ENCODE measurements around the gene AURKA.

- TF ChIP-seq FOSL1 (IDR thresholded peaks at IDR 0.05; ENCODE audit: insufficient read depth, low read depth, low read length) (no peak), MAFK (IDR thresholded peaks at IDR 0.05; ENCODE audit: low read depth, low read length) (no peak), RAD21 (IDR thresholded peaks at IDR 0.05 in 1 of 2, conservative IDR thresholded peaks at IDR 0.05 in 1 of 2; ENCODE audit: low read depth in 2 of 2, low read length in 2 of 2) (no peak), ATF3 (IDR thresholded peaks at IDR 0.05; ENCODE audit: insufficient read depth, low read depth, low read length) (no peak), CTCF (IDR thresholded peaks at IDR 0.05; ENCODE audit: control extremely low read depth in 1 of 3, insufficient read depth in 1 of 3, low read depth in 1 of 3, low read length in 3 of 3) (no peak), POU5F1 (IDR thresholded peaks at IDR 0.05; ENCODE audit: low read depth, low read length) (no peak), SAP30 (IDR thresholded peaks at IDR 0.05; ENCODE audit: insufficient read depth, insufficient replicate concordance, low read length) (no peak), BRCA1 (IDR thresholded peaks at IDR 0.05; ENCODE audit: low read depth, low read length) (no peak), HDAC6 (IDR thresholded peaks at IDR 0.05; ENCODE audit: low read depth, low read length) (no peak)
Observed at GRCh38 chr20:56437196-56437960, 45.4 kb upstream of the AURKA start.

Data from H1 (cell line).